SK-N-SH (cell line): ENCODE data around the gene ORC1. TPM values are rescaled to one million over a fixed set of nuclear protein-coding genes. Genes with fewer than 3 reads are reported as not detected.

Source experiments
- CTCF ChIA-PET: fragments of 300-600, 350-600 bp; formaldehyde crosslinking; extraction: SDS; loops from one replicate; lab custom pipeline; 2021; lab: Yijun Ruan, JAX
- POLR2A ChIA-PET: fragments of 350-600 bp; sonication (Branson Sonifier 250); formaldehyde crosslinking; extraction: SDS; loops from one replicate; lab custom pipeline; 2020; ENCODE audit warnings: antibody characterized with exemption, inconsistent platforms; lab: Yijun Ruan, JAX
- DNase-seq: peaks from one replicate; pipeline ENCODE4 v3.0.0; 2012
- H2AFZ ChIP-seq: fragments of 200-600 bp; sonication (generic); 2 replicates; pipeline ENCODE4 v1.8.1; 2016; ENCODE audit warnings: antibody characterized with exemption, mild to moderate bottlenecking, low read depth
- H3F3A ChIP-seq: fragments of 200-600 bp; sonication (generic); replicated peaks from 2 replicates; pipeline ENCODE3; 2016; ENCODE audit warnings: antibody characterized with exemption, mild to moderate bottlenecking; ENCODE audit not compliant: insufficient read depth
- H3K27ac ChIP-seq, 2 experiments: fragments of 200-500 bp in 1 of 2; fragments of 200-600 bp in 1 of 2; sonication (Bioruptor generic) in 1 of 2; sonication (generic), shearing (Covaris generic) in 1 of 2; 2 replicates each; pipeline versions ENCODE4 v1.5.1 to v1.6.1; 2014 to 2016; ENCODE audit warnings: low read depth in 2 of 2, inconsistent platforms in 1 of 2, low read length in 1 of 2, mild to moderate bottlenecking in 1 of 2, mixed read lengths in 1 of 2
- H3K27me3 ChIP-seq: fragments of 200-600 bp; sonication (generic), shearing (Covaris generic); 2 replicates; pipeline ENCODE4 v1.6.1; 2016; ENCODE audit warnings: mixed run types; ENCODE audit not compliant: insufficient read depth
- H3K36me3 ChIP-seq, 2 experiments: fragments of 200-500 bp in 1 of 2; fragments of 200-600 bp in 1 of 2; sonication (Bioruptor generic) in 1 of 2; sonication (generic) in 1 of 2; replicated peaks in 1 of 2; 2 replicates each; pipeline versions ENCODE3 to v1.5.1; 2014 to 2016; ENCODE audit warnings: low read length in 1 of 2, mild to moderate bottlenecking in 1 of 2; ENCODE audit not compliant: insufficient read depth in 2 of 2, control insufficient read depth in 1 of 2
- H3K4me1 ChIP-seq, 2 experiments: fragments of 200-500 bp in 1 of 2; fragments of 200-600 bp in 1 of 2; sonication (Bioruptor generic) in 1 of 2; sonication (generic), shearing (Covaris generic) in 1 of 2; 2 replicates each; pipeline versions ENCODE4 v1.5.1 to v1.6.1; 2014 to 2016; ENCODE audit warnings: low read depth in 1 of 2, low read length in 1 of 2, mixed run types in 1 of 2; ENCODE audit not compliant: insufficient read depth in 2 of 2, control insufficient read depth in 1 of 2
- H3K4me2 ChIP-seq: fragments of 200-600 bp; sonication (generic), shearing (Covaris generic); 2 replicates; pipeline ENCODE4 v1.6.1; 2017; ENCODE audit warnings: mixed run types
- H3K4me3 ChIP-seq, 2 experiments: fragments of 200-500 bp in 1 of 2; fragments of 200-600 bp in 1 of 2; sonication (Bioruptor generic) in 1 of 2; sonication (generic), shearing (Covaris generic) in 1 of 2; 2 replicates each; pipeline versions ENCODE4 v1.5.1 to v1.8.1; 2014 to 2016; ENCODE audit warnings: low read depth in 2 of 2, inconsistent platforms in 1 of 2, low read length in 1 of 2, mild to moderate bottlenecking in 1 of 2, mixed read lengths in 1 of 2, moderate library complexity in 1 of 2
- H3K79me2 ChIP-seq: fragments of 200-600 bp; sonication (generic); 2 replicates; pipeline ENCODE4 v1.8.1; 2017; ENCODE audit warnings: mild to moderate bottlenecking; ENCODE audit not compliant: insufficient read depth
- H3K9ac ChIP-seq: fragments of 200-600 bp; sonication (generic); 2 replicates; pipeline ENCODE4 v1.6.1; 2017; ENCODE audit warnings: mixed run types
- H3K9me2 ChIP-seq: fragments of 200-600 bp; sonication (generic); 2 replicates; pipeline ENCODE4 v1.6.1; 2017; ENCODE audit warnings: mixed run types
- H3K9me3 ChIP-seq: fragments of 200-600 bp; sonication (generic); 2 replicates; pipeline ENCODE4 v1.6.1; 2017; ENCODE audit warnings: mixed run types, mild to moderate bottlenecking, moderate library complexity
- H4K20me1 ChIP-seq: fragments of 200-600 bp; sonication (generic); 2 replicates; pipeline ENCODE4 v1.6.1; 2017; ENCODE audit warnings: mild to moderate bottlenecking, mixed run types; ENCODE audit not compliant: insufficient read depth
- ELF1 ChIP-seq: IDR thresholded peaks from 2 replicates; pipeline ENCODE4 v1.4.0; 2012
- FOXJ3 ChIP-seq: sonication (generic); formaldehyde crosslinking; IDR thresholded peaks from 2 replicates; pipeline ENCODE4 v1.5.1; 2020; ENCODE audit warnings: mild to moderate bottlenecking, missing genetic modification reagents
- FOXM1 ChIP-seq: IDR thresholded peaks from 2 replicates; pipeline ENCODE4 v1.4.0; 2012; ENCODE audit warnings: low read depth, mild to moderate bottlenecking
- GATA2 ChIP-seq: sonication (generic); formaldehyde crosslinking; IDR thresholded peaks from 2 replicates; pipeline ENCODE4 v1.5.0; 2020; ENCODE audit warnings: mild to moderate bottlenecking, missing genetic modification reagents
- IRF3 ChIP-seq: fragments of 150-350 bp; IDR thresholded peaks from 2 replicates; pipeline ENCODE4 v1.6.1; 2016; ENCODE audit warnings: mild to moderate bottlenecking, low read depth, low read length
- MAX ChIP-seq: IDR thresholded peaks from 2 replicates; pipeline ENCODE4 v1.4.0; 2012; ENCODE audit warnings: low read depth
- NFIC ChIP-seq: IDR thresholded peaks from 2 replicates; pipeline ENCODE4 v1.4.0; 2012; ENCODE audit warnings: borderline replicate concordance
- RCOR1 ChIP-seq: fragments of 150-350 bp; IDR thresholded peaks from 2 replicates; pipeline ENCODE4 v1.6.1; 2017; ENCODE audit warnings: antibody characterized with exemption, low read length
- REST ChIP-seq: IDR thresholded peaks from 2 replicates; pipeline ENCODE4 v1.6.1; 2012; ENCODE audit warnings: mild to moderate bottlenecking, low read depth, low read length, moderate library complexity
- RFX5 ChIP-seq: IDR thresholded peaks from 2 replicates; pipeline ENCODE4 v1.6.1; 2012; ENCODE audit warnings: mild to moderate bottlenecking, improper control_type of control experiment, low read length
- RXRA ChIP-seq: IDR thresholded peaks from 2 replicates; pipeline ENCODE4 v1.4.0; 2012; ENCODE audit warnings: low read depth, mild to moderate bottlenecking, borderline replicate concordance
- TAF1 ChIP-seq: IDR thresholded peaks from 2 replicates; pipeline ENCODE4 v1.6.1; 2012; ENCODE audit warnings: low read depth, mild to moderate bottlenecking, low read length, moderate library complexity, borderline replicate concordance
- polyA plus RNA-seq, 3 experiments: library from polyadenylated mRNA; depleted of rRNA; stranded (reverse); fragments of >200 nt; gene quantifications; 2 replicates each; pipeline ENCODE4 v1.2.3, GENCODE V29; 2012

Gene ORC1
- polyA plus RNA-seq, 1 of the 3 experiments (the other 2 are of a cell fraction), result 5.2 TPM

GRCh38 chr1:52416811-52417210 lies 12.6 kb upstream of the ORC1 start (continued):
- TF ChIP-seq GATA2 (CRISPR knock-in tag), result no peak
- no peak for TF ChIP-seq TAF1
- no peak for TF ChIP-seq NFIC
- TF ChIP-seq REST, result no peak
- TF ChIP-seq RXRA, result no peak
- TF ChIP-seq RFX5, result no peak
- TF ChIP-seq FOXM1, result no peak
- no peak for TF ChIP-seq FOXJ3 (CRISPR knock-in tag)
- TF ChIP-seq IRF3, result no peak

- Histone ChIP-seq H2AFZ (no peak overlapping the region), H3K9me2 (no peaks in the 10 kb centered on the region), H3K9ac (no peak overlapping the region), H4K20me1 (no peaks in the 10 kb centered on the region), H3K4me1 (no peaks in the 10 kb centered on the region), H3K4me3 (no peak overlapping the region), H3K27ac (no peak overlapping the region), H3K79me2 (no peaks in the 10 kb centered on the region), H3K36me3 (peaks cover 78 to 93% of the 10 kb centered on the region in 2 experiments), H3K27me3 (no peaks in the 10 kb centered on the region), H3F3A (peaks cover 6% of the 10 kb centered on the region), H3K9me3 (no peaks in the 10 kb centered on the region), H3K4me2 (no peak overlapping the region)
- TF ChIP-seq RCOR1, result no peak
- TF ChIP-seq MAX, result no peak
- no peak for TF ChIP-seq ELF1
- DNase-seq, result no peak
- ChIA-PET CTCF (interaction anchor here (1.0 to 1.8 kb wide), 3 partner anchors 10 to 288 kb away, joined by 3 to 5 read pairs (median 4); no protein-coding TSS in a partner anchor), POLR2A (interaction anchor here (1.0 kb wide), 1 partner anchor 11 kb away, joined by 3 read pairs; the partner anchor contains the start of genes ORC1 and PRPF38A)
Observed at GRCh38 chr1:52414942-52415341, 10.7 kb upstream of the ORC1 start.
